ENCODE data around the gene EVPLL. TPM values are rescaled to one million over a fixed set of nuclear protein-coding genes. Genes with fewer than 3 reads are reported as not detected.
"Not testable (repeated sequence)": the region's sequence is repeated elsewhere in the genome, so short reads cannot be mapped to it uniquely, and the experiment has no call there.

The EVPLL gene
- total RNA-seq, 1 experiment from 2014 or later: 0.61 TPM

DNA sequence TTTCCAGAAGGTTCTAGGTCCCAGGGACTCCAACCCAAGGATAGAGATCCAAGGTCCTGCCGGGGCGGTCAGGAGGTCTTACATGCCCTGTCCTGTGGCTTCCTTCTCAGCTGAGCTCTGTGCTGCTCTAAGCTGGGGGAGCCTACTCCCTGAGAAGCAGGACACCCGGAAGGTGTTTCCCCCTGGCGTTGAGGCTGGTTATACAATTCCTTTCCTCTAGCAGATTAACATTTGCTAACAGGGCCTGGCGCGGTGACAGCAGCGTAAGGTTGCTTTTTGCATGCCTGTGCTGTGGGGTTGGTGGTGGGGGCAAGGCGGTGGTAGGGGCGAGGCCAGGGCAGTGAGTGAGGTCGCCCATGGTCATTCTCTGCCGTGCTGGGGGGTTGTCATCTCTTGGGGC lies 43.9 kb downstream of the EVPLL start:
- H2BK12ac ChIP-seq (ENCODE audit: insufficient read length, low read depth, low read length); H2BK5ac ChIP-seq (ENCODE audit: insufficient read length, low read length); H3K79me1 ChIP-seq (ENCODE audit: insufficient read depth, low read depth, low read length, poor library complexity, severe bottlenecking); H3K23ac ChIP-seq (ENCODE audit: insufficient read length, low read depth, low read length); H3K9me3 ChIP-seq (ENCODE audit: control insufficient read depth, low read depth, low read length); H3K27ac ChIP-seq (ENCODE audit: insufficient read length, low read depth, low read length); H4K91ac ChIP-seq (ENCODE audit: insufficient read length, low read depth, low read length); H3K18ac ChIP-seq (ENCODE audit: insufficient read length, low read depth, low read length); H3T11ph ChIP-seq (ENCODE audit: low read length); H2AK5ac ChIP-seq (ENCODE audit: insufficient read length, low read length); H3K4me2 ChIP-seq (ENCODE audit: insufficient read depth, insufficient read length, low read length); H3K36me3 Mint-ChIP-seq (ENCODE audit: insufficient read depth in 1 of 3, low read depth in 3 of 3); H3K56ac ChIP-seq (ENCODE audit: insufficient read length, low read depth, low read length); H2BK20ac ChIP-seq (ENCODE audit: low read depth, low read length, poor library complexity, severe bottlenecking); H3K9me3 Mint-ChIP-seq; H2BK120ac ChIP-seq (ENCODE audit: low read depth, low read length, poor library complexity, severe bottlenecking); H3K27me3 Mint-ChIP-seq (ENCODE audit: low read depth); H3K27ac Mint-ChIP-seq; H4K5ac ChIP-seq (ENCODE audit: insufficient read length, low read depth, low read length); H3K79me2 ChIP-seq (ENCODE audit: insufficient read depth, low read length); H4K20me1 ChIP-seq (ENCODE audit: control insufficient read depth, insufficient read depth, insufficient read length); H2AFZ ChIP-seq (ENCODE audit: low read length); H2BK15ac ChIP-seq (ENCODE audit: low read depth, low read length); H3K4ac ChIP-seq (ENCODE audit: low read depth, low read length); H3K9ac ChIP-seq (ENCODE audit: extremely low read depth, insufficient read length, low read length); H3K4me3 Mint-ChIP-seq; H3K27me3 ChIP-seq (ENCODE audit: insufficient read depth, low read length); H3K4me1 ChIP-seq (ENCODE audit: insufficient read depth, low read length); H3K14ac ChIP-seq (ENCODE audit: insufficient read depth, low read length); H4K8ac ChIP-seq (replicated peaks; ENCODE audit: insufficient read length, low read depth, low read length); H3K4me1 Mint-ChIP-seq; H3K23me2 ChIP-seq (ENCODE audit: insufficient read length, low read depth, low read length, poor library complexity, severe bottlenecking): not testable (repeated sequence)
- WGBS (ENCODE audit: extremely low coverage, insufficient read length, low lambda C conversion rate): no CpG with 5 or more reads among the region's 11 CpGs
- DNase-seq: peak; percentile 33

DNA sequence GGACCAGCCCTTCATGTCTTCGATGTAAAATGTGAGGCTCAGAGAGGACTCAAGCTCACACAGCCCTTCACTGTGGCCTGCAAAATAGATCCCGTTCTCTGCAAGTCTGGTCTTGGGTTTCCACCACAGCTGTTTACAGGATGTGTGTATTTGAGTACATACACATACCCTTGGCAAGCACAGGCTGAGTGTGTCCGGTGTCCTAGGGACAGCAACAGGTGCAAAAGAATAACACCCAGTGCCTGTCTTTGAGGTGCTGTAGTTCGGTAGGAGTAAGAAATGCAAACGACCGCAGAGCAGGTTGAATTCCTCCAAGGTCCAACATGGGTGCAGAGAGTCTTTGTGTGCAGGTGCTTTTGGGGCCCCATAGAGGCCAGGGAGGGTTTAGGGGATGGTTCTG lies 44.9 kb downstream of the EVPLL start:
- H4K91ac ChIP-seq (ENCODE audit: insufficient read length, low read depth, low read length); H3K27ac ChIP-seq (ENCODE audit: insufficient read length, low read depth, low read length); H2AFZ ChIP-seq (ENCODE audit: low read length); H4K8ac ChIP-seq (replicated peaks; ENCODE audit: insufficient read length, low read depth, low read length); H3K79me1 ChIP-seq (ENCODE audit: insufficient read depth, low read depth, low read length, poor library complexity, severe bottlenecking); H2BK12ac ChIP-seq (ENCODE audit: insufficient read length, low read depth, low read length); H3K14ac ChIP-seq (ENCODE audit: insufficient read depth, low read length); H2BK15ac ChIP-seq (ENCODE audit: low read depth, low read length); H3K23me2 ChIP-seq (ENCODE audit: insufficient read length, low read depth, low read length, poor library complexity, severe bottlenecking); H3K9me3 ChIP-seq (ENCODE audit: control insufficient read depth, low read depth, low read length); H3K27ac Mint-ChIP-seq; H3K27me3 ChIP-seq (ENCODE audit: insufficient read depth, low read length); H4K20me1 ChIP-seq (ENCODE audit: control insufficient read depth, insufficient read depth, insufficient read length); H2BK20ac ChIP-seq (ENCODE audit: low read depth, low read length, poor library complexity, severe bottlenecking); H3K18ac ChIP-seq (ENCODE audit: insufficient read length, low read depth, low read length); H3K79me2 ChIP-seq (ENCODE audit: insufficient read depth, low read length); DNase-seq; H3K9ac ChIP-seq (ENCODE audit: extremely low read depth, insufficient read length, low read length); H3K27me3 Mint-ChIP-seq (ENCODE audit: low read depth); H3K56ac ChIP-seq (ENCODE audit: insufficient read length, low read depth, low read length); H3K4me1 ChIP-seq (ENCODE audit: insufficient read depth, low read length); H3K4ac ChIP-seq (ENCODE audit: low read depth, low read length); H3K36me3 Mint-ChIP-seq (ENCODE audit: insufficient read depth in 1 of 3, low read depth in 3 of 3); H3T11ph ChIP-seq (ENCODE audit: low read length); H3K4me2 ChIP-seq (ENCODE audit: insufficient read depth, insufficient read length, low read length); H3K4me3 Mint-ChIP-seq; H2BK120ac ChIP-seq (ENCODE audit: low read depth, low read length, poor library complexity, severe bottlenecking); H2AK5ac ChIP-seq (ENCODE audit: insufficient read length, low read length); H3K23ac ChIP-seq (ENCODE audit: insufficient read length, low read depth, low read length); H3K9me3 Mint-ChIP-seq; H3K4me1 Mint-ChIP-seq; H2BK5ac ChIP-seq (ENCODE audit: insufficient read length, low read length); H4K5ac ChIP-seq (ENCODE audit: insufficient read length, low read depth, low read length): not testable (repeated sequence)
- no CpG with 5 or more reads among the region's 6 CpGs for WGBS (ENCODE audit: extremely low coverage, insufficient read length, low lambda C conversion rate)

All from H9 (cell line).